Measurements from ENCODE around the gene MOCS3.

DNA sequence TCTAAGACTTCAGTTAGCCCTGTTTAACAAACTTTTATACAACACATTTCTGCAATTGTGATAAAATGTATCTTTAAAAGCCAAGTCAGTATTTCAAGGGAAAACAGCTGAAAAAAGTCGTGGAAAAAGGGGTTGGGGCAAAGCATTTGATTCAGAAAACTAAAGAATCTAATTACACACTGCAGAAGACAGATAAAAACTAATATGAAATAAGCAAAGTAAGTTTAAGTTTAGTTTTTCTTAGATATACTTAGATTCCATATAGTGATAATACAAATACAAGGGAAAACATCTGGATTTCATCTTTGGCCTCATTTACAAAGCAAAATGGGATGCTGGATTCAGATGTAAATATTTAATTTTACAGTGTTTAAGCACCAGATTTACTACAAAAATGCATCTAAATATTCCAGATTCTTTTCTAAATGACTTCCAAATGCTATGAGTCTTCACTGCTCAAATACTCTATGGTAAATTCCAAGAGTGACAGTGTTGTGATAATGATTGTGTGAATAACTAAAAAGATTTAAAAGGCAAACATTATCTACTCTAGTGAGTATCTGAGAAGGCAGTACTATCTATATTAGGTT lies 25.8 kb upstream of the MOCS3 start:
- TF ChIP-seq POLR2A (IDR thresholded peaks at IDR 0.05; ENCODE audit: extremely low read depth, insufficient read length) = no peak
- TF ChIP-seq, protein P1, sequence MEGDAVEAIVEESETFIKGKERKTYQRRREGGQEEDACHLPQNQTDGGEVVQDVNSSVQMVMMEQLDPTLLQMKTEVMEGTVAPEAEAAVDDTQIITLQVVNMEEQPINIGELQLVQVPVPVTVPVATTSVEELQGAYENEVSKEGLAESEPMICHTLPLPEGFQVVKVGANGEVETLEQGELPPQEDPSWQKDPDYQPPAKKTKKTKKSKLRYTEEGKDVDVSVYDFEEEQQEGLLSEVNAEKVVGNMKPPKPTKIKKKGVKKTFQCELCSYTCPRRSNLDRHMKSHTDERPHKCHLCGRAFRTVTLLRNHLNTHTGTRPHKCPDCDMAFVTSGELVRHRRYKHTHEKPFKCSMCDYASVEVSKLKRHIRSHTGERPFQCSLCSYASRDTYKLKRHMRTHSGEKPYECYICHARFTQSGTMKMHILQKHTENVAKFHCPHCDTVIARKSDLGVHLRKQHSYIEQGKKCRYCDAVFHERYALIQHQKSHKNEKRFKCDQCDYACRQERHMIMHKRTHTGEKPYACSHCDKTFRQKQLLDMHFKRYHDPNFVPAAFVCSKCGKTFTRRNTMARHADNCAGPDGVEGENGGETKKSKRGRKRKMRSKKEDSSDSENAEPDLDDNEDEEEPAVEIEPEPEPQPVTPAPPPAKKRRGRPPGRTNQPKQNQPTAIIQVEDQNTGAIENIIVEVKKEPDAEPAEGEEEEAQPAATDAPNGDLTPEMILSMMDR (IDR thresholded peaks at IDR 0.05; ENCODE audit: low read depth, low read length) = no peak
- TF ChIP-seq, protein P2, sequence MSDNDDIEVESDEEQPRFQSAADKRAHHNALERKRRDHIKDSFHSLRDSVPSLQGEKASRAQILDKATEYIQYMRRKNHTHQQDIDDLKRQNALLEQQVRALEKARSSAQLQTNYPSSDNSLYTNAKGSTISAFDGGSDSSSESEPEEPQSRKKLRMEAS (IDR thresholded peaks at IDR 0.05; ENCODE audit: low read depth, low read length) = no peak

Measured in NB4 (cell line).